ENCODE measurements around the gene CPE.

The CPE gene

DNA sequence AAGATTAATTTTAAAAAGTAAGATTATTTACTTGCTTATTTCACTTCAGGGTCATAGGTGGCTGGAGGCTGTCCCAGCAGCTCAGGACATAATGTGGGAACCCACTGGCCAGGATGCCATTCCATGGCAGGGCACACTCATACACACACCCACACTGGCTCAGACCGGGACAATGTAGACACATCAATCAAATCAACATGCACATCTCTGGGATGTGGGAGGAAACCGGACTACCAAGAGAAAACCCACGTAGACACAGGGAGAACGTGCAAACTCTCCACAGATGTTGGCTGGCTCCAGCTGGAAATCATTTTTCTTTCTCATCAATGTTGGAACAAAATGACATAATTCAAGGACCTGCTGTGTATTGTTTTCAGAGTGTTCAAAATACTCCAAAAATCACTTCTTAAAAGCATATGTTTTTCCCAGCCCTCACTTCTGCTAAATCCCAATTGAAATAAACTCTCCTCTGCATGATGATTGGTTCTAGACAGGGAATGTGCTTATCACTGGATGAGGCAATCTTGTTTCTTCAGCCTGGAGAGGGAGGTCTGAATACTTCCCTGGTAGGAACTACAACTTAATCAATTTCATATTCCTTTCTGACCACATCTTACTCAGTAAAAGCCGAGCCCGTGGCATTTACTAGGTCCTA lies 18.6 kb upstream of the CPE start:
- Histone ChIP-seq H3K4me1 (ENCODE audit: low read length) (no peaks in the 10 kb centered on the region), H2AFZ (ENCODE audit: low read length) (no peak overlapping the region), H3K4me3 (ENCODE audit: low read length) (no peak overlapping the region), H3K27ac (ENCODE audit: low read length) (no peak overlapping the region), H3K36me3 (replicated peaks; ENCODE audit: insufficient read depth, low read length) (no peaks in the 10 kb centered on the region), H3K9me2 (replicated peaks; ENCODE audit: insufficient read depth, low read length) (no peaks in the 10 kb centered on the region), H3K9me3 (replicated peaks; ENCODE audit: insufficient read depth, low read length) (no peaks in the 10 kb centered on the region), H3K79me2 (ENCODE audit: low read length) (no peaks in the 10 kb centered on the region), H3K9ac (ENCODE audit: low read length) (no peak overlapping the region), H3K4me2 (ENCODE audit: low read depth, low read length) (no peak overlapping the region), H3F3A (ENCODE audit: insufficient read depth, low read length) (no peaks in the 10 kb centered on the region), H3K27me3 (replicated peaks; ENCODE audit: insufficient read depth, low read length) (no peaks in the 10 kb centered on the region), H4K20me1 (ENCODE audit: insufficient read depth, low read length) (no peaks in the 10 kb centered on the region)
- no peak for TF ChIP-seq EZH2phosphoT487 (IDR thresholded peaks at IDR 0.05; ENCODE audit: low read length)
- TF ChIP-seq EZH2 (optimal IDR thresholded peaks at IDR 0.05; ENCODE audit: low read depth, low read length), result no peak
- TF ChIP-seq, protein P1, sequence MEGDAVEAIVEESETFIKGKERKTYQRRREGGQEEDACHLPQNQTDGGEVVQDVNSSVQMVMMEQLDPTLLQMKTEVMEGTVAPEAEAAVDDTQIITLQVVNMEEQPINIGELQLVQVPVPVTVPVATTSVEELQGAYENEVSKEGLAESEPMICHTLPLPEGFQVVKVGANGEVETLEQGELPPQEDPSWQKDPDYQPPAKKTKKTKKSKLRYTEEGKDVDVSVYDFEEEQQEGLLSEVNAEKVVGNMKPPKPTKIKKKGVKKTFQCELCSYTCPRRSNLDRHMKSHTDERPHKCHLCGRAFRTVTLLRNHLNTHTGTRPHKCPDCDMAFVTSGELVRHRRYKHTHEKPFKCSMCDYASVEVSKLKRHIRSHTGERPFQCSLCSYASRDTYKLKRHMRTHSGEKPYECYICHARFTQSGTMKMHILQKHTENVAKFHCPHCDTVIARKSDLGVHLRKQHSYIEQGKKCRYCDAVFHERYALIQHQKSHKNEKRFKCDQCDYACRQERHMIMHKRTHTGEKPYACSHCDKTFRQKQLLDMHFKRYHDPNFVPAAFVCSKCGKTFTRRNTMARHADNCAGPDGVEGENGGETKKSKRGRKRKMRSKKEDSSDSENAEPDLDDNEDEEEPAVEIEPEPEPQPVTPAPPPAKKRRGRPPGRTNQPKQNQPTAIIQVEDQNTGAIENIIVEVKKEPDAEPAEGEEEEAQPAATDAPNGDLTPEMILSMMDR (IDR thresholded peaks at IDR 0.05; ENCODE audit: low read length), result no peak
- no peak for DNase-seq

DNA sequence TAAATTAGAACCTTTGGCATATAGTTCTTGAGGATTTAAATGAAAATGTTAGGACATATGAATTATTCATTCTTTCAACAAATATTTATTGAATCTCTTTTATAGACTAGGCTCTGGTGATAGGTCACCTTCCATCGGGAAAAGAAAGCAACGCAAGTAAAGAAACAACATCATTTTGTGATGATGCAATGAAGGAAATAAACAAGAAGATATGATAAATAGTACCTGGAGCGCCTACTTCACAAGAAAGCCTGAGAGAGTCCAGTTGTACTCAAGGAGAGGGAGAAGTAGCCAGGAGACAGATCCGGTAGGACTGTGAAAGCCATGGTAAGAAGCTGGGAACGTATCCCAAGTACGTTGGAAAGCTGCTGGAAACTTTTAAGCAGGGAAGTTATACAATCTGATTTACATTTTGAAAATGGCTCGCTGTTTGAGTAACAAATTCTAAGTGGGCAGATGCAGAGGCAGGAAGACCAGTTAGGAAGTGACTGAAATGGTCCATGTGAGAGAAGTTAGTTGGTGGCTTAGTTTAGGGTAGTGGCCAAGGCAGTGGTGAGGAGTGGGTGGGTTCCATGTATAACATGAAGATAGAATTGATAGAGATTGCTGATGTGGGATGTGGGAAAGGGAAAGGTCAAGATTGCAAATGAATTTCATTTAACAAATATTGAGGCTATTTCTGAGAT lies 17.7 kb upstream of the CPE start:
- no peaks in the 10 kb centered on the region for H3K79me2 ChIP-seq (ENCODE audit: low read length)
- no peak overlapping the region for H3K9ac ChIP-seq (ENCODE audit: low read length)
- no peak overlapping the region for H3K4me3 ChIP-seq (ENCODE audit: low read length)
- H3K27me3 ChIP-seq (replicated peaks; ENCODE audit: insufficient read depth, low read length), result no peaks in the 10 kb centered on the region
- no peak for TF ChIP-seq EZH2phosphoT487 (IDR thresholded peaks at IDR 0.05; ENCODE audit: low read length)
- no peak for TF ChIP-seq EZH2 (optimal IDR thresholded peaks at IDR 0.05; ENCODE audit: low read depth, low read length)
- TF ChIP-seq, protein P1 (IDR thresholded peaks at IDR 0.05; ENCODE audit: low read length), result no peak
- no peaks in the 10 kb centered on the region for H3K4me1 ChIP-seq (ENCODE audit: low read length)
- no peak overlapping the region for H3K4me2 ChIP-seq (ENCODE audit: low read depth, low read length)
- no peak overlapping the region for H3K27ac ChIP-seq (ENCODE audit: low read length)
- no peaks in the 10 kb centered on the region for H3K9me2 ChIP-seq (replicated peaks; ENCODE audit: insufficient read depth, low read length)
- H3F3A ChIP-seq (ENCODE audit: insufficient read depth, low read length), result no peaks in the 10 kb centered on the region
- no peaks in the 10 kb centered on the region for H3K9me3 ChIP-seq (replicated peaks; ENCODE audit: insufficient read depth, low read length)
- no peaks in the 10 kb centered on the region for H4K20me1 ChIP-seq (ENCODE audit: insufficient read depth, low read length)
- no peak for DNase-seq
- H3K36me3 ChIP-seq (replicated peaks; ENCODE audit: insufficient read depth, low read length), result no peaks in the 10 kb centered on the region
- no peak overlapping the region for H2AFZ ChIP-seq (ENCODE audit: low read length)

DNA sequence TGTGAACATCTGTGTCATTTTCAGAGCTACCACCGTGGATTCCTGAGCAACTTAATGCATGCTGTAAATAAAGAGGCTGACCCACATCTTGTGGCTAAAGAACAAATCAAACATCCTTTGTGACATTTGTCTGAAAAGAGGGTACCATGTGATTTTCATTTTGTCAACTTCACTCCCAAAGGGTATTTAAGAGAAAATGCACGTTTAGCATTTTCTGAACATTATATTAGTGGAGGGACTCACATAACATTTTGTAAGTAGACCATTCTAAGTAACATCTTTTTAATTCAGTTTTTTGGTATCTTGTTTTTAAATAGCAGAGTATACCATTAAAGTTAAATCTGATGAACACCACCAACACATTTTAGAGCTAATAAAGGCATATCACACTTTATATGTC lies 17.0 kb upstream of the CPE start:
- H3K27ac ChIP-seq (ENCODE audit: low read length), result no peak overlapping the region
- H3K4me3 ChIP-seq (ENCODE audit: low read length), result no peak overlapping the region

More for the DNA sequence above, 17.0 kb upstream of the CPE start:
- no peaks in the 10 kb centered on the region for H3K36me3 ChIP-seq (replicated peaks; ENCODE audit: insufficient read depth, low read length)
- no peaks in the 10 kb centered on the region for H3K27me3 ChIP-seq (replicated peaks; ENCODE audit: insufficient read depth, low read length)
- TF ChIP-seq EZH2phosphoT487 (IDR thresholded peaks at IDR 0.05; ENCODE audit: low read length) (no peak), EZH2 (optimal IDR thresholded peaks at IDR 0.05; ENCODE audit: low read depth, low read length) (no peak)
- TF ChIP-seq, protein P1 (IDR thresholded peaks at IDR 0.05; ENCODE audit: low read length), result no peak
- H3K79me2 ChIP-seq (ENCODE audit: low read length), result no peaks in the 10 kb centered on the region
- H3K9me3 ChIP-seq (replicated peaks; ENCODE audit: insufficient read depth, low read length), result no peaks in the 10 kb centered on the region
- no peak overlapping the region for H3K4me2 ChIP-seq (ENCODE audit: low read depth, low read length)
- DNase-seq, result no peak
- H2AFZ ChIP-seq (ENCODE audit: low read length), result no peak overlapping the region
- no peaks in the 10 kb centered on the region for H3K4me1 ChIP-seq (ENCODE audit: low read length)
- H3K9me2 ChIP-seq (replicated peaks; ENCODE audit: insufficient read depth, low read length), result no peaks in the 10 kb centered on the region
- no peak overlapping the region for H3K9ac ChIP-seq (ENCODE audit: low read length)
- H4K20me1 ChIP-seq (ENCODE audit: insufficient read depth, low read length), result no peaks in the 10 kb centered on the region
- no peaks in the 10 kb centered on the region for H3F3A ChIP-seq (ENCODE audit: insufficient read depth, low read length)
